ENCODE measurements around the gene TTC39A. TPM values are rescaled to one million over a fixed set of nuclear protein-coding genes. Genes with fewer than 3 reads are reported as not detected.
A peak's percentile ranks its signal among the peaks of the same experiment; 100 is the strongest.

TTC39A gene
- total and polyA plus RNA-seq, 11 donors = 8.4 to 29.2 (median 23.2) TPM

DNA sequence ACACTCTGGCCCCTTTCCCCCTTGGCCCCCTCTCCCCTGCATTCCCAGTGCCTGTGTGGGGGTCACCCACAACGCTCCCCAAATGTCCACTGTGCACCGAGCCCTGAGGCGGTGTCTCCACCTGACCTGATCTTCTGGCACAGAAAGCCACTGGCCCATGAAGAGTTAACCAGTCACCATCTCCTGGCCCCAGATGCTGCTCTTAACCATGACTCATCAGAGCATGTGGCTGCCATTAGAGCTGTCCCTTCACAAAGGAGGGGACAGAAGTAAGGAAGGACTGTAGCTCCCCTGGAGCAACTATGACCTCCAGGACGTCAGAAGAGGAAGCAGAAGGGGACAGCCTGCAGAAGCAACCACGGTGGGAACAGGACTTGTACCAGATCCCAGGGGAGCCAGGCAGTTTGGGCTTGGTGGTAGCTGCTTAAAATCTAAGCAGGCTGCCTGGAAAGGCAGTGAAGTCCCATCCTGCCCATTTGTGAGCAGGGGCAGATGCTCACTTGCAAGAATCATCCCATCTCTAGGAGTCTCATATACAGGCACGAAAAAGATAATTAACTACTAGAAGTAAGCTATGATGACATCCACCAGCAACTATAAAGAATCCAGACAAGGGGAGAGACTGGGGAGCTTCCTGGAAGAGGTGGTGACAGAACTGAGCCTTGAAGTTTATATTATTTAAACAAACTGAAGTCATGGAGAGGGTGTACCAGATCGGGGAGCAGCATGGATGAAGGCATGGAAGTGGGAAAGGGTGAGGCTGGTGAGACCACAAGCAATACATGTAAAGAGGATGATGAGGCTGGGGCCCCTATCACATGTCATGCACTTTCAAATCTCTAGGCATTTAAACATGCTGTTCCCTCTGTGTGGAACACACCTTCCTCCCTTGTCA, 1.1 kb upstream of the TTC39A start:
- H3K36me3 ChIP-seq = no peaks in the 10 kb centered on the region
- intact Hi-C loops (cut with DNase I) = no loop called here
- peak in 2 of 5 donors; percentile 32 to 59 for DNase-seq
- H3K27ac ChIP-seq = peak overlapping the region in 11 of 12 donors; percentile 15 to 82 (median 69)
- no peaks in the 10 kb centered on the region for H3K9me3 ChIP-seq
- TF ChIP-seq, protein P1, sequence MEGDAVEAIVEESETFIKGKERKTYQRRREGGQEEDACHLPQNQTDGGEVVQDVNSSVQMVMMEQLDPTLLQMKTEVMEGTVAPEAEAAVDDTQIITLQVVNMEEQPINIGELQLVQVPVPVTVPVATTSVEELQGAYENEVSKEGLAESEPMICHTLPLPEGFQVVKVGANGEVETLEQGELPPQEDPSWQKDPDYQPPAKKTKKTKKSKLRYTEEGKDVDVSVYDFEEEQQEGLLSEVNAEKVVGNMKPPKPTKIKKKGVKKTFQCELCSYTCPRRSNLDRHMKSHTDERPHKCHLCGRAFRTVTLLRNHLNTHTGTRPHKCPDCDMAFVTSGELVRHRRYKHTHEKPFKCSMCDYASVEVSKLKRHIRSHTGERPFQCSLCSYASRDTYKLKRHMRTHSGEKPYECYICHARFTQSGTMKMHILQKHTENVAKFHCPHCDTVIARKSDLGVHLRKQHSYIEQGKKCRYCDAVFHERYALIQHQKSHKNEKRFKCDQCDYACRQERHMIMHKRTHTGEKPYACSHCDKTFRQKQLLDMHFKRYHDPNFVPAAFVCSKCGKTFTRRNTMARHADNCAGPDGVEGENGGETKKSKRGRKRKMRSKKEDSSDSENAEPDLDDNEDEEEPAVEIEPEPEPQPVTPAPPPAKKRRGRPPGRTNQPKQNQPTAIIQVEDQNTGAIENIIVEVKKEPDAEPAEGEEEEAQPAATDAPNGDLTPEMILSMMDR (IDR thresholded peaks at IDR 0.05) = no peak
- TF ChIP-seq POLR2A (IDR thresholded peaks at IDR 0.05) = no peak
- peaks cover 0 to 31% (median 11%) of the 10 kb centered on the region in 12 donors for H3K4me1 ChIP-seq
- 33 to 49% (median 45%) methylated on average over 7 of the region's 7 CpGs for WGBS, 4 donors
- peaks cover 0 to 16% (median 0%) of the 10 kb centered on the region in 9 donors for H3K27me3 ChIP-seq
- peak overlapping the region in 9 of 12 donors; percentile 16 to 69 (median 56) for H3K4me3 ChIP-seq
- peak; percentile 53 to 68 (median 57) for ATAC-seq

DNA sequence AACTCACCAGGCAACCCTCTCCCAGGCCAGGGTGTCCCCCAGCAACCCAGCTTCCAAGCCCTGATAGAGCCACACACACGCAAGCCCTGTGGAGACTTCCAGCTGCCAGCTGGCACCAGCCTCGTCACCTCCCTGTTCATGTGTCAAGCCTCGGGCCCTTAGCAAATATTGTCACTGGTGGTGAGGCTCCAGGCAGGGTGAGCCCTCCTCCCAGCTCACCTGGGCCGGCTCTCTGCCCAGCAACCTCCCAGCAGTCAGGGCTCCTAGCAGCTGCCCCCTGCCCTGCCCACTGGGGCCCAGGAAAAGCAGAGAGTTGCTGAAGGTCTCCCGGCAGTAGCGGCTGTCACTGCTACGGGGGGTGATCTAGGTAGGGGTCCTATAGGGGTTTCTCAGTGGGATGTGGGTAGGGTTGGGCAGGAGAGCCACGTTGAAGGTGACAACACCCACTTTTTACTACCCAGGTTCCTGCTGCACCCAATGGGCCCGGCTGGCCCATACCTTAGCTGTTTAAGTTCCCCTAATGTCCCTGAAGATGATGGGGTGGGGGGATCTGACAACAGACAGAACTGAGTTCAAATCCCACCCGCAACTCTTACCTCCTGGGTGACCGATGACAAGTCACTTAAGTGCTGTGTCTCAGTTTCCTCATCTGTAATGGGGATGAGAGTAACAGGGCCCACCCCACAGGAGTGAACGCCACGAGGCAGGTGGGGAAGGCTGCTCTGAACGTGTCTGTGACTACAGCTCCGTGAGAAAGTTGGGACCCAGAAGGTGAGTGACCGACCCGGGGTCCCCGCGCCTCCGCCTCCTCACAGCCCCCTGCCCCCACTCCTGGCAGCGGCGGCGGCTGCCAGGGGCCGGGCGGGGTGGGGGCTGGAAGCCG, 678 bp downstream of the TTC39A start:
- Histone ChIP-seq H3K4me1 (peaks cover 0 to 42% (median 14%) of the 10 kb centered on the region in 12 donors), H3K27ac (peak overlapping the region in 11 of 12 donors; percentile 27 to 90 (median 69)), H3K4me3 (peak overlapping the region in 9 of 12 donors; percentile 28 to 69 (median 39)), H3K9me3 (no peaks in the 10 kb centered on the region), H3K27me3 (peaks cover 0 to 16% (median 0%) of the 10 kb centered on the region in 9 donors), H3K36me3 (no peaks in the 10 kb centered on the region)
- peak; percentile 72 to 81 (median 76) for ATAC-seq
- DNase-seq = peak in 4 of 5 donors; percentile 65 to 86 (median 80)
- TF ChIP-seq, protein P1 (IDR thresholded peaks at IDR 0.05) = no peak
- peak in 1 of 2 donors; percentile 23 for TF ChIP-seq POLR2A (IDR thresholded peaks at IDR 0.05)
- intact Hi-C loops (cut with DNase I) = loop anchor here in 1 of 10 donors (10.0 kb wide), 1 partner anchor 205 kb away; no protein-coding TSS in a partner anchor
- 33 to 58% (median 40%) methylated on average over 15 to 26 of the region's 26 CpGs for WGBS, 4 donors

DNA sequence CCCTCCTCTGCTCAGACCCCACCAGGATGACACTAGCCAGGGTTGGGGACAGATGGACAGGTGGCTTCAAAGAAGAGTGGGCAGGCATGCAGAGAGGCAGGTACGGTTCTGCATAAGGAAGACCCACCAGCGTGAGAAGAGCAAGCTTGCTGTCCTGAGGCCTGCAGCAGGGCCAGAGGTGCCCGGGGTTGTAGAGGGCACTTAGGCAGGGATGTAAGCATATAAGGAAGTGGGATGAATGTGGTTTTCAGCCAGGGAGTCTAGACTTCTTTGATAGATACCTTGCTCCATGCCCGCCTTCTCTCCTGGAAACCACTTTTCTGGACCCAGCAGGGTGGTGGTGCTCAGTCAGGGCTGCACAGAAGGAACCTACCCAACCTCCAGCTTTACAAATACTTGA, 1.4 kb downstream of the TTC39A start:
- TF ChIP-seq, protein P1 (IDR thresholded peaks at IDR 0.05) = no peak
- no peak for TF ChIP-seq POLR2A (IDR thresholded peaks at IDR 0.05)
- DNase-seq (no peak), ATAC-seq (no peak)
- Histone ChIP-seq H3K27me3 (peaks cover 0 to 16% (median 0%) of the 10 kb centered on the region in 9 donors), H3K36me3 (no peaks in the 10 kb centered on the region), H3K4me3 (no peak overlapping the region), H3K27ac (peak overlapping the region in 6 of 12 donors; percentile 69 to 90 (median 77)), H3K4me1 (peaks cover 0 to 42% (median 14%) of the 10 kb centered on the region in 12 donors), H3K9me3 (no peaks in the 10 kb centered on the region)
- intact Hi-C loops (cut with DNase I) = loop anchor here in 1 of 10 donors (10.0 kb wide), 1 partner anchor 206 kb away; no protein-coding TSS in a partner anchor
- 90 to 96% (median 93%) methylated on average over 4 of the region's 4 CpGs for WGBS, 4 donors
